Head of caudate nucleus (tissue), 42 donors: Measurements from ENCODE around the gene BRAF.
"Not testable (repeated sequence)": the region's sequence is repeated elsewhere in the genome, so short reads cannot be mapped to it uniquely, and the experiment has no call there.

Experiments used
- DNase-seq, 42 donors: peaks; one replicate each; pipeline versions ENCODE4 v3.0.0 to v3.0.0-alpha.2; 2020 to 2021; ENCODE audit warnings: mixed read lengths in 7 of 42
- intact Hi-C: fragments of 100-400 bp; cut with DNase I; formaldehyde crosslinking; loops from one replicate; pipeline ENCODE4 v1.15.0; 2022

BRAF gene

DNA sequence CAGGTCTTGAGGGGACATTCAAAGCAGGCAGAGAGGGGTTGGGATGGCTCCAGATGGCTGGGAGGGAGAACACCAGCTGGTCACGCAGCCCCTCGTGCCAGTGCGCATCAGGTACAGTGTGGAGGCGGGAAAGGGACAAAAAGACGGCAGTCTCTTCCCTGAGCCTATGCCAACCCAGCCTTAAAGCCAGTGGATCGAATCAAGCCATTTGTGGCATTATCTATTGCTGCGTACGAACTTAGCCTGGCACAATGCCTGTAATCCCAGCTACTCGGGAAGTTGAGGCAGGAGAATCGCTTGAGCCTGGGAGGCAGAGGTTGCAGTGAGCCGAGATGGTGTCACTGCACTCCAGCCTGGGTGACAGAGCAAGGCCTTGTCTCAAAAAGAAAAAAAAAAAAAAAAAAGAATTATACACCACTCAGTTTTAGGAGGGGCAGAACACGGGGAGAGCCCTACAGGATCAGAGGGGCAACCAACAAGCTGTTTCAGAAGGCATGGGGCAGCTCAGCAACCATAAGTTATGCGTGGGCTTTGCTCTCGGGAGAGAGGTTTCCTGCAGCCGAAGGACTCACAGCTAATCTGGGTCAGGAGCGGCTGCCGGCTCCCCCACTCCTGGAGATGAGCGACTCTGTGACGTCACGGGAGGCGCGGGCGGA, 228.6 kb downstream of the BRAF start:
- intact Hi-C loops: loop anchor here (2.0 kb wide), 1 partner anchor 21 kb away; no protein-coding TSS in a partner anchor
- DNase-seq: peak; percentile 91 to 99 (median 98)

GRCh38 chr7:140695381-140695780, 229.3 kb downstream of the BRAF start:
- peak in 4 of 42 donors; percentile 9 to 41 (median 14) for DNase-seq
- intact Hi-C loops: no loop called here

- intact Hi-C loops: no loop called here
- DNase-seq: peak in 2 of 42 donors; percentile 10 to 18
These were observed 230.1 kb downstream of the BRAF start for GRCh38 chr7:140694592-140694991.

DNA sequence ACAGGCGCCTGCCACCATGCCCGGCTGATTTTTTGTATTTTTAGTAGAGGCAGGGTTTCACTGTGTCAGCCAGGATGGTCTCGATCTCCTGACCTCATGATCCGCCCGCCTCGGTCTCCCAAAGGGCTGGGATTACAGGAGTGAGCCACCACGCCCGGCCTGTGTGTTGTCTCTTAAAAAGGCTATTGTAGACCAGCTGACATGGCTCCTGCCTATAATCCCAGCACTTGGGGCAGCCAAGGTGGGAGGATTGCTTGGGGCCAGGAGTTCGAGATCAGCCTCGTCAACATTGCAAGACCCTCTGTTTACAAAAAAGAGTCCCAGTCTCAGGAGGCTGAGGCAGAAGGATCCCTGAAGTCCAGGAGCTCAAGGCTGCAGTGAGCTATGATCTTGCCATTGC, 230.9 kb downstream of the BRAF start:
- DNase-seq: peak in 3 of 42 donors; percentile 6 to 35 (median 11)
- intact Hi-C loops: not testable (repeated sequence)

DNA sequence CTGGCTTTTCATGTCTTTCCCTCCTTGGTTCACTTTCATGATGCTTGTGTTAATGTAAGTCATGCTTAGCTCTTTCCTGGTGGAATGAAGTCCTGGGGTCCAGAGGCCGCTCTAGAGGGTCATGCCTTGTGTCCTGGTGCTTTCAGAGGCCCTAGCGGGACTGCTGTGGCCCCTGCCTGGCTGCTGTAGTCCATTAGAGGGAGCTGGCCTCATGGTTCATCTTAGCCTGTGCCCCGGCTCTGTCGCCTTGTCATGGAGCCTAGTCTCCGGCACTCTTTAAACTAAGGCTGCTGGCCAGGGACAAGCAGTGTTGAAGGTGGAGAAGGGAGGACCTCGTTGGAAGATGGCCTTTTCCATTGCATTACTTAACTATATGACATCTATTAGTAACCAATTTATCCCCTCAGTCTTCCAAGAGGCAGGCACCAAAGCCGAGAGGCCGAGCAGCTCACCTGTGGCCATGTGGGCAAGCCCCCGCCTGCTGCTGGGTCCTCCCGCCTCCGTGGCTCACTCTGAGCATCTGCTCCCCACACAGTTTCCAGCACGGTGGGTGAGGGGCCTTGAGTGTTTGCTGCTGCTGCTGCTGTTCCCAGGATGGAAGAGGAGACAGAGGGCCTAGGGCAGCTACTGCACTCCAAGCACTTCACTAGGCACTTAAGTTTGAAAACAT, 233.2 kb downstream of the BRAF start:
- intact Hi-C loops: no loop called here
- DNase-seq: peak in 3 of 42 donors; percentile 4 to 29 (median 26)

DNA sequence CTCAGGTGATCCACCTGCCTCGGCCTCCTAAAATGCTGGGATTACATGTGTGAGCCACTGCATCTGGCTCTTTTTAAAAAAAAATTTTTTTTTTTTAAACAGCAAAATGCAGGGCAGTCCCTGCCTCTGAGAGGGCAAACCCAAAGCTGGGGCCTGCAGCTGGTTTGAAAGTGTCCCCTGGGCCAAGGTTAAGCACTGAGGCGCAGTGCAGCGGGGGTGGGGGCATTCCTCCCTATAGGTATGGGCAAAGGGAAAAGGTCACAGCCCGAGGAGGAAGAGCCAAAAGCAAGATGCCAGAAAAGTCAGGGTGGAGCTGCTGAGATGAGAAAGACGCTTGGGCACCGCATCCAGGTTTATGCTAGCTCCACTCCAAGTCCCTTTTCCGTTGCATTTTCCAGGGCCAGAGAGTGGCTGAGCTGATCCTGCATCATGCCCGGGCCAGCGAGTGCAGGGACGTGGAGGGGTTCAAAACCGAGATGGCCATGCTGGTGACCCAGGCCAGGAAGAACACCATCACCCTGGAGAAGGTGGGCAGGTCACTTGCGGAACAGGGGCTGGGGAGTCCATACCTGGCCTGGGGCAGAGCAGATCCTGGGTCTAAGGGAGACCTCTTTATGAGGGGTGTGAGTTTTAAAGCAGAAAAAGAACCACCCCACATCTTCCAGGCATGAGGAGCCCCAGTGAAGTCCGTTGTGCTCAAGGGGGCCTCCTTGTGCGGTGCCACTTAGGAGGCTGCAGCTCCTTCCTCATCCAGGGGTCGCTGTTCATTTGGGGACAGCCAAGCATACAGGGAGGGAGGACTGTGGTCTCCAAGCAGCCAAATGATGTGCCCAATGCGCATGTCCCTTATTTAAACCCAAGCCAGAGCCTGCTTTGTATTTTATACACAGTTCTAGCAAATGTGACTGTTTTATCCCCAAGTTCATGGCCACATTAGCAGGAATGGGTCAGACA, 235.3 kb downstream of the BRAF start:
- DNase-seq: peak in 5 of 42 donors; percentile 3 to 35 (median 6)
- intact Hi-C loops: no loop called here

GRCh38 chr7:140688341-140688740, 236.4 kb downstream of the BRAF start:
- DNase-seq: peak in 4 of 42 donors; percentile 3 to 37 (median 22)
- intact Hi-C loops: no loop called here

DNA sequence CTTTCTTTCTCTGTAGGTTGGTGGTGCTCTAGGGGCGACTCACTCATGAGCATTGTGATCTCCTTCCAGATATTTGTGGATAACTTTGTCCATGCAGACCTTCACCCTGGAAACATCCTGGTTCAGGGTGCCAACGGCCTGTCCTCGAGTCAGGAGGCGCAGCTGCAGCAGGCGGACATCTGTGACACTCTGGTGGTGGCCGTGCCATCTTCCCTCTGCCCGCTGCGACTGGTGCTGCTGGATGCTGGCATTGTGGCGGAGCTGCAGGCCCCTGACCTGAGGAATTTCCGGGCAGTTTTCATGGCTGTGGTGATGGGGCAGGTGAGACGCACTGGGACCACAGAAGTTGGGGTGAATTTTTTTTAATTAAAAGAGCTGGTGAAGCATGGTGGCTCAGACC, 237.8 kb downstream of the BRAF start:
- peak in 3 of 42 donors; percentile 23 to 44 (median 35) for DNase-seq
- intact Hi-C loops: no loop called here

- intact Hi-C loops: no loop called here
- DNase-seq: peak in 4 of 42 donors; percentile 8 to 37 (median 27)
These were observed 239.2 kb downstream of the BRAF start for GRCh38 chr7:140685407-140686087.

DNA sequence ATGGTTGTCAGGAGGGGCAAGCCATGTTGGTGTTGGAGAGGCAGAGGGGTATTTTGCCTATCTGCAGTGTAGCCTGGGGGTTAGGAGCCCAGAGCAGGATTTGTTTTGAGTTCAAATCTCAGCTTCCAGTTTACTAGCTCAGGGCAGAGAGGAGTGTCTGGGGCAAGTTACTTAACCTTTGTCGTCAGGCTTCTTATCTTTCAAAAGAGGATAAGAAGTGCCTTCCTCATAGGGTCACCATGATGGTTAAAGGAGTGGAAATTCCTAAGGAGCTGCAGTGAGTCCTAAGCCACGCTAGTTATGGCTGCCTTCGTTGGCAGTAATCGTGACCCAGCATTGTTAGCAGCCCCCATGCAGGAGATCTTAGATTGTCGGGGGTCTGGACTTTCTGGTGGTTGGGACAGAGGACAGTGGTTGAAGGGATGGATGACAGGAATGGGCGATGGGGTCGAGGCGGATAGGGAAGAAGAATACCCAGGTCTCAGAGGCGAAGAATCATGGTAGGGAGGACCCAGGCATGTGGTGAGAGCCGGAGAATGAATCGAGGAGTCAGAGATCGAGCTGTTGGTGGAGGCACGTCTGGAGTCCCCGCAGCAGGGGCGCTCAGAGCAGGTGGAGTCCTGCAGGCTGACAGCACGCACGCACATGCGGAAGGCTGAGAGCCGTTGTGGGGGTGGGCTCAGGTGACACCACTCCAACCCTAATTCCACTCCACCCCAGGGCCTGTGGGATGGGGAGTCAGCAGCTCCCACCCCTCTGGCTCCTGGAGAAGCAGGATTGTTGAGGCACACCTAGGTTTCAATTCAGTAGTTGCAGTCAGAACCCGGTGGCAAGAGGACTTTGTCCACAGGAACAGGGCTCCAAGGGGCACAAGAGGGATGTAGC, 240.4 kb downstream of the BRAF start:
- DNase-seq: peak in 6 of 42 donors; percentile 4 to 41 (median 20)
- intact Hi-C loops: no loop called here

GRCh38 chr7:140683657-140684056, 241.1 kb downstream of the BRAF start:
- intact Hi-C loops: no loop called here
- peak in 31 of 42 donors; percentile 19 to 66 (median 41) for DNase-seq

DNA sequence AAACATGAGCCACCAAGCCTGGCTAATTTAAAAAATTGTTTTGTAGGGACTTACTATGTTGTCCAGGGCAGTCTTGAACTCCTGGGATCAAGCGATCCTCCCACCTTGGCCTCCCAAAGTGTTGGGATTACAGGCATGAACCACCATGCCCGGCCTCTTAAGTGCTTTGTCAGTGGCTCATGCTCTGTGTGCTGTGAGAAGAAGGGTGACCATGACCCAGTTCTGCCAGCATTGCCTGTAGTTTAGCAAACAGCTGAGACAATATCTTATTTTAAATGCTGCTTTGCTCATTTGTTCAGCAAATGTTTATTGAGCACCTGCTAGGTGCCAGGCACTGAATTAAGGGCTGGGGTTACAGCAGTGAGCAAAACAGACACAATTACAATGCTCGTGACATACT, 243.0 kb downstream of the BRAF start:
- intact Hi-C loops: no loop called here
- peak in 3 of 42 donors; percentile 1 to 8 (median 5) for DNase-seq

DNA sequence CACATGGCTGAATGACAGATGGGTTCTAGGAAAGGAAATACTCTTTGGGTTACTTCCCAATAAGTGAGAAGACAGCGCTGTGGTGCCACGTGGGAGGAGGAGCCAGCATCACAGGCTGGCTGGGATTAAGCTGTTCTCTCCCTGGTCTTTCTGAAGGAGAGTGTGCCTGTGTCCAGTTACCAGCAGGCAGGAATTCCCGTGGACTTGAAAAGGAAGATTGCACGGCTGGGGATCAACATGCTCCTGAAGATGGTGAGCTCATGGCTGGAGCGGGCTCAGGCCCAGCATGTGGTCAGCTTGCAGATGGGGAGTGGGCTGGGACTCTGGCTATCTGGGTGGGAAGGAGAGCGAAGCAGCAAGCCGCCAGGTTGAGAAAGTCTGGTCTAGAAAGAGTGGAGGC, 243.8 kb downstream of the BRAF start:
- peak in 2 of 42 donors; percentile 6 to 22 for DNase-seq
- intact Hi-C loops: no loop called here

GRCh38 chr7:140679186-140679585, 245.5 kb downstream of the BRAF start:
- intact Hi-C loops: loop anchor here (10.0 kb wide), 3 partner anchors 126 to 336 kb away; partner anchors contain the start of genes BRAF and MRPS33
- peak in 4 of 42 donors; percentile 5 to 19 (median 8) for DNase-seq

- DNase-seq: peak in 3 of 42 donors; percentile 6 to 13 (median 9)
- intact Hi-C loops: loop anchor here (10.0 kb wide), 3 partner anchors 126 to 336 kb away; partner anchors contain the start of genes BRAF and MRPS33
These were observed 246.0 kb downstream of the BRAF start for GRCh38 chr7:140678816-140679130.

DNA sequence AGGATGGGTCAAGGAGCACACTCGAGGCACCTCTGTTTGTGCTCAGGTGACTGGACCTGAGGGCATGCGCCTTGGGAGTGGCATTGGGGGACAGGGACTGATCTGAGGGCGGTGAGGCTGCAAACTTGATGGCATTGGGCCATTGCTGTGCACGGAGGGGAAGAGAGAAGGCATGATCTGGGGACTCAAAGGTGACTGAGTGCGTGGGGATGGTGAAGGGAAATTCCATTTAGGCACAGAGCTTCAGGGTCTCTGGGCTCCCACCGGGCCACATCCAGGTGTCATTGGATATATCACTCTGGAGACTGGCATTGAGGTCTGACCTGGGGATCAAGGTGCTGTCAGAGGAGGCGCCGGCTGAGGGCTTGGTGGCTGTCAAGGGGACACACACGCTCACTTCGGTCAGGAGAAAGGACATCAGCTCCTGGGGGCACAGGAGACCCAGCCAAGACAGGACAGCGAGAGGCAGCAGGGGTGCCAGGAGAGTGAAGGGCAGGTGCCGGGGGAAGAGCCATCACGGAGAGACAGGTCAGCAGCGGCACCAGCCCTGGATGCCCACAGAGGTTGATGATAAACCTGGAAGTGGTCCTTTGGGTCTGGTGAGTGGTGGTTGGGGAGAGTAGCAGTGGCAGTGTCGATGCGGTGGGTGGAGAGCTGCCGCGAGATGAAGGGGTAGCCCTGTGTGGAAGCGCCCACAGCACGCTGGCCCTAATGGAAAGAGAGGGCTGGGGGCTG, 246.5 kb downstream of the BRAF start:
- intact Hi-C loops: loop anchor here (10.0 kb wide), 3 partner anchors 127 to 337 kb away; partner anchors contain the start of genes BRAF and MRPS33
- DNase-seq: peak in 6 of 42 donors; percentile 8 to 34 (median 16)

GRCh38 chr7:140677496-140677895, 247.2 kb downstream of the BRAF start:
- intact Hi-C loops: loop anchor here (10.0 kb wide), 3 partner anchors 127 to 337 kb away; partner anchors contain the start of genes BRAF and MRPS33
- peak in 3 of 42 donors; percentile 7 to 11 (median 9) for DNase-seq
